ENCODE results near the gene CDH23. TPM values are rescaled to one million over a fixed set of nuclear protein-coding genes. Genes with fewer than 3 reads are reported as not detected.

The CDH23 gene
- total and polyA plus RNA-seq, 2 of the 8 experiments (the other 6 are each of a cell fraction or from before 2014, with no cell fraction given), result 1.9 to 4.9 TPM

DNA sequence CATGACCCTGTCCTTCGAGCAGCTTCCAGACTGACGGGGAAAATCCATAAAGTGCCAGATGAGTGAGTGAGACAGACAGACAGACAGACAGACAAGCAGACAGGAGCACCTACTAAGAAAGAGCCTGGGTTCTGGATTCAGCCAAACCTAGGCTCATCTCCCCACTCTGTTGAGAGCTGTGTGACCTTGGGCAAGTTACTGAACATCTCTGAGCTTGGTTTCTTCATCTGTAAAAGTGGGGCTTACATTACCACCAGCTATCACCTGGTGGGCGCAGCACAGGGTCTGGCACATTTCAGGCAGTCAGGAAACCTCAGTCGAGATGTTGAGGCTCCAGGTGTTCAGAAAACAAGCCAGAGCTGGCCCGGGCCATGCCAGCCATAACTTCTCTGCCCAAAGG, 285.3 kb downstream of the CDH23 start:
- no peak overlapping the region for H4K5ac ChIP-seq (ENCODE audit: insufficient read length, low read depth, low read length)
- H3K14ac ChIP-seq (ENCODE audit: insufficient read length), result no peak overlapping the region
- no peak overlapping the region for H4K8ac ChIP-seq (ENCODE audit: extremely low read depth, insufficient read depth, low read length)
- H3K56ac ChIP-seq (replicated peaks; ENCODE audit: insufficient read length, low read depth, low read length), result no peak overlapping the region
- H3K36me3 ChIP-seq (ENCODE audit: control insufficient read depth in 2 of 4, insufficient read depth in 4 of 4, low read length in 3 of 4), result no peaks in the 10 kb centered on the region
- H4K20me1 ChIP-seq (replicated peaks in 1 of 2; ENCODE audit: control insufficient read depth in 1 of 2, insufficient read depth in 2 of 2, low read length in 2 of 2), result no peaks in the 10 kb centered on the region
- no peaks in the 10 kb centered on the region for H3K79me2 ChIP-seq (ENCODE audit: control insufficient read depth in 1 of 2, insufficient read depth in 2 of 2, low read length in 2 of 2)
- no peaks in the 10 kb centered on the region; a peak in 1 of 7 replicates for H3K27me3 ChIP-seq (replicated peaks in 1 of 4; ENCODE audit: control insufficient read depth in 3 of 4, extremely low read depth in 1 of 4, insufficient read depth in 3 of 4, low read length in 3 of 4)
- H3K27ac ChIP-seq (ENCODE audit: low read depth, low read length), result no peak overlapping the region
- FAIRE-seq, result no peak
- no peak overlapping the region for H4K91ac ChIP-seq (replicated peaks; ENCODE audit: insufficient read length, low read length)
- no peaks in the 10 kb centered on the region for H3K79me1 ChIP-seq (ENCODE audit: low read depth, low read length)
- H2BK5ac ChIP-seq (ENCODE audit: low read depth, low read length), result no peak overlapping the region
- H3K9me3 ChIP-seq (ENCODE audit: insufficient read depth in 2 of 2, low read depth in 1 of 2, low read length in 1 of 2), result no peaks in the 10 kb centered on the region
- H2AFZ ChIP-seq (ENCODE audit: low read length), result no peak overlapping the region
- H3K4me2 ChIP-seq (ENCODE audit: insufficient read depth in 1 of 2, low read depth in 2 of 2, low read length in 2 of 2), result no peak overlapping the region
- no peak overlapping the region for H2AK5ac ChIP-seq (ENCODE audit: low read depth, low read length)
- POLR2A ChIA-PET (ENCODE audit: partially characterized antibody), result no interaction called here
- no peak overlapping the region for H2BK15ac ChIP-seq (ENCODE audit: low read length)
- no peak overlapping the region for H3K23ac ChIP-seq (ENCODE audit: insufficient read length)
- no peak overlapping the region for H2BK120ac ChIP-seq (replicated peaks; ENCODE audit: low read depth, low read length)
- no peak overlapping the region for H2BK20ac ChIP-seq (ENCODE audit: low read length)
- no peak for DNase-seq (ENCODE audit: low read depth in 1 of 2, low spot score in 2 of 2)
- no peak overlapping the region for H2BK12ac ChIP-seq (ENCODE audit: low read depth, low read length)
- H3K4me1 ChIP-seq (replicated peaks in 1 of 4; ENCODE audit: control insufficient read depth in 3 of 4, insufficient read depth in 4 of 4, low read length in 3 of 4), result peaks cover 7 to 21% (median 9%) of the 10 kb centered on the region in 4 experiments
- CTCF ChIA-PET (ENCODE audit: partially characterized antibody), result interaction anchor here (0.5 to 6.6 kb wide), 3 partner anchors 10 to 24 kb away, joined by 3 to 52 read pairs (median 6); no protein-coding TSS in a partner anchor
- no peak overlapping the region for H3K4me3 ChIP-seq (ENCODE audit: extremely low read depth in 1 of 4, insufficient read depth in 2 of 4, low read depth in 3 of 4, low read length in 4 of 4)
- no peak overlapping the region for H3K18ac ChIP-seq (ENCODE audit: extremely low read depth, low read length)
- WGBS, 2 experiments (ENCODE audit: extremely low coverage in 1 of 2, insufficient coverage in 1 of 2, insufficient read length in 1 of 2, insufficient replicate concordance in 2 of 2, low coverage in 1 of 2, low lambda C conversion rate in 2 of 2, missing lambda C conversion rate in 1 of 2), result 77% methylated on average over 5 of the region's 5 CpGs; no CpG with 5 or more reads in 1 of the 2 experiments
- H3K9ac ChIP-seq (replicated peaks in 1 of 4; ENCODE audit: extremely low read depth in 1 of 4, low read depth in 3 of 4, low read length in 3 of 4), result no peak overlapping the region
- no peak overlapping the region for H3K4ac ChIP-seq (replicated peaks; ENCODE audit: insufficient read length, low read depth, low read length)
- H3K23me2 ChIP-seq (ENCODE audit: low read depth, low read length), result no peaks in the 10 kb centered on the region
- TF ChIP-seq KDM1A (IDR thresholded peaks at IDR 0.05; ENCODE audit: borderline replicate concordance, low read length) (no peak), RBBP5 (IDR thresholded peaks at IDR 0.05; ENCODE audit: borderline replicate concordance, low read depth, low read length) (no peak), EZH2 (IDR thresholded peaks at IDR 0.05; ENCODE audit: low read depth, low read length, severe bottlenecking) (no peak), SIRT6 (IDR thresholded peaks at IDR 0.05; ENCODE audit: low read length) (no peak), BCL11A (IDR thresholded peaks at IDR 0.05; ENCODE audit: low read depth in 2 of 2, low read length in 2 of 2) (no peak), POLR2A (IDR thresholded peaks at IDR 0.05; ENCODE audit: control extremely low read depth in 1 of 2, low read depth in 2 of 2, low read length in 2 of 2) (no peak), CBX5 (IDR thresholded peaks at IDR 0.05; ENCODE audit: low read depth, low read length) (no peak), CBX8 (IDR thresholded peaks at IDR 0.05; ENCODE audit: borderline replicate concordance, low read depth, low read length) (no peak), FOSL1 (IDR thresholded peaks at IDR 0.05; ENCODE audit: insufficient read depth, low read depth, low read length) (no peak), RXRA (IDR thresholded peaks at IDR 0.05; ENCODE audit: insufficient read depth, low read depth, low read length) (no peak), TCF12 (IDR thresholded peaks at IDR 0.05; ENCODE audit: low read depth, low read length) (no peak)
